Activated CD8-positive, alpha-beta memory T cell treated with anti-CD3 and anti-CD28 coated beads for 1 hour (primary cell): ENCODE data around the gene OXCT1.
A peak's percentile ranks its signal among the peaks of the same experiment; 100 is the strongest.

Experiments
- DNase-seq, 2 donors: peaks; one replicate each; pipeline ENCODE4 v3.0.0-alpha.2; 2020; ENCODE audit warnings: low read depth in 1 of 2; ENCODE audit errors: extremely low read depth in 1 of 2

OXCT1 gene

GRCh38 chr5:41869724-41870626, at the start of gene OXCT1:
TSS of gene OXCT1 (minus strand) at chr5:41870425. CDS start at chr5:41870358, 67 bp downstream.
- peak; percentile 85 to 87 for DNase-seq

DNA sequence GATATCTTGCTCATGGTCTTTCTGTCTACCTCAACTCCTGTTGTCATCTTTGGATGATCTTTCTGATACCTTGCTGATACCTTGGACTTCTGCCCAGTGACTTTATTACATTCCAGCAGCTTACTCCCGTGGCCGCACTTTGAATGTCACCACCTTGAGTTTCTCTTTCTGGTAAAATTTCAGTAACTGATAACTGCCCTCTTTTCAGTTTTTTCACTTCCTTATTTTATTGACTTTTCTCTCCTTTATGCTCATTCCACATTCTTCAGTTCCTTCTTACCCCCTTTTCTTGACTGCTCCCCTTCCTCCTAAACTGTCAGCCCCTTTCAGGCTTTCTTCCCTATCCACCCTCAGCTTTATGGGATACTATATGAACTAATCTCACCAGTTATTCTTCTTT, 47.9 kb upstream of the OXCT1 start:
- no peak for DNase-seq

DNA sequence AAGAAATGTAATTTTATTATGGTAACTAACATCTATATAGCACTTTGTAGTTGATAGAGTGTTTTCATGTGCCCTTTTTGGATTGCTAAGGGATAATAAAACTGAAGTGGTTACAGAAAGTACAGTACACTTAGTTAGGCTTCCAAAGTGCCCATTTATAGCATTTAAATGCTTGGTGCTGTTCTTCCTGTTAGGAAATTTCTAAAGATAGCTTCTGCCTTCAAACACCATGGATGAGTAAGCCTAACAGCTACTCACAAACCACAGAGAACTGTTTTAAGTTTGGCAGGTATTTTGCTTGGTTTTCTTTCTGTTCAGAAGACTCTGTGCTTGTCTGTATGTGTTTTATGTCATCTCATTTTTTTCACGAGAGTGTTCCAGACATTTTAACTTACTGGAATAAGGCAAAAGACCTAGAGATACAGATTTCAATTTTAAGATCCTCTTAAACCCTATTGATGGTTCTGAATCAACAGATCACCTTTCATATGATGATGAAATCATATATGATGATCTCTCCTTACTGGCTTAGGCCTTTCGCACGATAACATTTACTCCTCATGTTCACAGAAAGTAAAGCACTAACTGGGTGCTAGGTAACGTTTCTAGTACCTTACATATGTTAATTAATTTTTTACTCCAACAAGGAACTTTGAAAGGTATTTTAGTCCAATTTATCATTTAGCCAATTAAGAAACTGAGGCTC, 38.3 kb upstream of the OXCT1 start:
- no peak for DNase-seq

DNA sequence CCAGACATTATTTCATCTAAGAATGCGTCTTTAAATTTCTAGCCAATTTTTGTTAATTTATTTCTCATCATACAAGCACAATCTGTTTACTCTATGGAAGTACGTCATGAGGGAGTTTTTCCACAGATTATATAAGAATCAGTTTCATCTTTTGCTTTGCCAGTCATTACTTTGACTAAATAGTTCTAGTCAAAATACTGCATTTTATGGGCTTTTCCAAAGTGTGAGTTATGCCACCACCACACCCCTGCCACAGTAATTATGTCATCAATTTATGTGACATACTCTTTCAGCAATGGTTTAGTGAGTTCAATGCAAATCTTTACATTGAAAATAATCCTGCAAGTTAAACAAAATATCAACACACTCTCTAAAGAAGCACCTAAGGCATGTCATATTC, 35.9 kb upstream of the OXCT1 start:
- DNase-seq: no peak

GRCh38 chr5:41903892-41904799, 33.9 kb upstream of the OXCT1 start, which contains the start of gene RIMOC1:
TSS of gene RIMOC1 (plus strand) at chr5:41904344. CDS start at chr5:41904368, 24 bp downstream.
- peak; percentile 89 to 95 for DNase-seq

GRCh38 chr5:41903382-41903891, 33.2 kb upstream of the OXCT1 start:
- DNase-seq: no peak

GRCh38 chr5:41896230-41896629, 26.0 kb upstream of the OXCT1 start:
- no peak for DNase-seq

- DNase-seq: no peak
These were observed 23.0 kb upstream of the OXCT1 start for GRCh38 chr5:41893074-41893851.

- DNase-seq: no peak
These were observed 21.8 kb upstream of the OXCT1 start for GRCh38 chr5:41892031-41892430.

- no peak for DNase-seq
These were observed 21.0 kb upstream of the OXCT1 start for GRCh38 chr5:41891066-41891707.

- no peak for DNase-seq
These were observed 15.1 kb upstream of the OXCT1 start for GRCh38 chr5:41885286-41885685.

DNA sequence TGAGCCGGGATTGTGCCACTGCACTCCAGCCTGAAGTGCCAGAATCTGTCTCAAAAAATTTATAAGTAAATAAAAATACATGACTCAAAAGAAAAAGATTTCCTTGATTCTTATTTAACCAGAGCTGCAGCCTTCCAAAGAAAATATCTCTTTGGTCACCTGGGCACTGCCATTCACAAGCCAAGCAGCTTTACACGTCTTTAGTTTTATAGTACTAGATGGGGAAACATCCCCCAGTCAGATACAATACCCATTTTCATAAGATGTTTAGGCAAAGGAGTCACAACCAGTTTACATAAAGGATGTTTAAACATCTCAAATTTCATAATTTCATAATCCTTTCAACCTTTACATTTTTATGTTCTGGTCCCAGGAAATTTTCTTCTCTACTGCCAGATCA, 13.7 kb upstream of the OXCT1 start:
- DNase-seq: no peak

DNA sequence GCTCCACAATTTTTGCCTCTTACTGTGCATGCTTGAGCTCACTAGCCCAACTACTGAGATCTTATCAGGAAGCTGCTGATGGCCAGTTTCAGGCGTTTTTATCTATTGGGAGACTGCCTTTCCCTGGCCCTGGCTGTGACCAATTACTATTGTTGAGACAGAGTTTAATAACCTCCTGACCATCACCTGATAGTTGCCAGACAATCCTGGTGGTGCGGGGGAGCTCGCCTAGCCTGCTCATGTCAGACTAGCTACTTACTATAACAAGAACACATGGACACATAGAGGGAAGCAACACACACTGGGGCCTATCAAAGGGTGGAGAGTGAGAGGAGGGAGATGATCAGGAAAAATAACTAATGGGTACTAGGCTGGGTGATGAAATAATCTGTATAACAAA, 13.0 kb upstream of the OXCT1 start:
- no peak for DNase-seq

- no peak for DNase-seq
These were observed 12.5 kb upstream of the OXCT1 start for GRCh38 chr5:41882765-41883164.

DNA sequence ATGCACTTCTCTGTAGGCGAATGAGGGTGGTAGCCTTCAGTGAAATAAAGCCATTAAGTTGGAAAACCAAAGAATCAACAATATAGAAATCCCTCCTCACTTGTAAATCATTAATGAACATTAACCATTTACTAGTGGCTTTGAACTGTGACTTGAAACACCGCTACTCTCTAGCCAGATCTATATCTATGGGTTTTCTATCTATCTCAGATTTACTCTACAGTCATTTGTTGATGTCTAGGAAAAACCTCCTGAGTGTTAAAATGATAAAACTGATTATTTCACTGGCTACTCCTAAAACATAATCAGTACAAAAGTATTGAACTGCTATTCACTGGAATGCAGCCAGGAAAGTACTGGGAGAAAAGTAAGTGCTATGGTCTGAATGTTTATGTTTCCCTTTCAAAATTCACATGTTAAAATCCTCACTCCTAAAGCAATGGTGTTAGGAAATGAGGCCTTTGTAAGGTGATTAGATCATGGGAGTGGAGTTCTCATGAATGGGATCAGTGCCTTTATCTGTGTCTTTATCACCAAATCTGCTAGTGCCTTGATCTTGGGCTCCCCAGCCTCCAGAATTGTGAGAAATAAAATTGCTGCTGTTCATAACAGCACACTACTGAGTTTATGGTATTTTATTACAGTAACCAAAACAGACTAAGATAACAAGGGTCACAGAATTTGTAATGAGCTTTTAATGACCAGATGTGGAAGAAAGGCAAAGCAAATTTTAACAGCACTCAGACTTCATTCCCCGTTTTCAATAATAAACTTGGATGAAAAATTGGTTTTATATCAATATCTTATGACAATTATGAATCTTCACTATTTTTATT, 8.6 kb upstream of the OXCT1 start:
- DNase-seq: no peak

DNA sequence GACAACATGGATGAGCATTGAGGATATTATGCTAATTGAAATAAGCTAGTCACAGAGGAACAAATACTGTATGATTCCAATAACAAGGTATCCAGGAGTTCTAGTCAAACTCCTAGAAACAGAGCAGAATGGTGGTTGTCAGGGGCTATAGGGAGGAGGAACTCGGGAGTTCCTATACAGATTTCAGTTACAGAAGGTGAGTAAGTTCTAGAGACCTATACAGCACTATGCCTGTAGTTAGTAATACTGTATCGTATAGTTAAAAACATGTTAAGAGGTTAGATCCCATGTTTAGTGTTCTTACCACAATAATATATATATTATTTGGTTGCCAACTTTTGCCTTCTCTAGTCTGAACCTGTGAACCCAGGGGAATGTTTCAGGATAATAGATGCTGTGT, 7.9 kb upstream of the OXCT1 start:
- no peak for DNase-seq

GRCh38 chr5:41877408-41877807, 7.2 kb upstream of the OXCT1 start:
- no peak for DNase-seq

DNA sequence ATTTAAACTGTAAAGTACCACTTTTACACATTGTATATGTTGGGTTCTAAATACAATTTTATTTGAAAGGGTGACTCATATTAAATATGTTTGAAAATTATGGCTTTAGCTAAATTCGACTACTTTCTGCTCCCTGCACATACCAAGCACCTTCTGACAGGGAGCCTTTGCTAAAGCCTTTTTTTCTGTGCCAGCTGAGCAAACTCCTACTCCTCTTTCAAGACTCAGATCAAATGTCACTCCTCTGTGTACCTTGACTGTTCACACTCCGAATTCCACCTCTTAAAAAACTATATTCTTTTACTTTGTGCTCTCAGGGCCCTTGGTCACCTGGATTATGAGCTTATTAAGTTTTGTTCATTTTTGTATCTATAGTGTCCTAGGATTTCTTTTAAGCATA, 6.5 kb upstream of the OXCT1 start:
- no peak for DNase-seq

DNA sequence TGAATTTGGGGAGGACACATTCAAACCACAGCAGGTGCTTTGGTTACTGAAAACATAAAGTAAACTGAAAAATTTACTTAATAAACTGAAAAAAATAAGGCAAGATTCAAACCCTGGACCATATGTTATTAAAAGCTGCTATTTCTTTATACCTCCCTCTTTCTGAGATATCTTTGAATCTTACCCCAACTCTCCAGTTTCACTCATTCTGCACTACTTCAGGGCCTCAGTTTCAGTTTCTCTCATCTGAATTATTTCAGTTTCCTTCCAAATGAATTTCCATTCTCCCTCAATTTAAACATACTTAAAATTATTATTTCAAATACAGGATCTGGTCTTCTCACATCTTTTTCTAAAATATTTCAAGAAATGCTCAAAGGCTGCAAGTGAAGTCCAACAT, 4.9 kb upstream of the OXCT1 start:
- no peak for DNase-seq
